HEK293 (cell line): ENCODE results near the gene SIDT2.

Experiments
- ZNF830 ChIP-seq: fragments of 450-650 bp; IDR thresholded peaks from 2 replicates; pipeline ENCODE4 v1.5.0; 2018; ENCODE audit warnings: missing biosample characterization, missing genetic modification characterization, low read depth, mild to moderate bottlenecking, moderate library complexity
- TF ChIP-seq, protein P1 (sequence below): fragments of 450-650 bp; formaldehyde crosslinking; conservative IDR thresholded peaks from 2 replicates; pipeline ENCODE4 v1.5.1; 2016; ENCODE audit warnings: low read depth, missing biosample characterization, missing genetic modification characterization

DNA sequence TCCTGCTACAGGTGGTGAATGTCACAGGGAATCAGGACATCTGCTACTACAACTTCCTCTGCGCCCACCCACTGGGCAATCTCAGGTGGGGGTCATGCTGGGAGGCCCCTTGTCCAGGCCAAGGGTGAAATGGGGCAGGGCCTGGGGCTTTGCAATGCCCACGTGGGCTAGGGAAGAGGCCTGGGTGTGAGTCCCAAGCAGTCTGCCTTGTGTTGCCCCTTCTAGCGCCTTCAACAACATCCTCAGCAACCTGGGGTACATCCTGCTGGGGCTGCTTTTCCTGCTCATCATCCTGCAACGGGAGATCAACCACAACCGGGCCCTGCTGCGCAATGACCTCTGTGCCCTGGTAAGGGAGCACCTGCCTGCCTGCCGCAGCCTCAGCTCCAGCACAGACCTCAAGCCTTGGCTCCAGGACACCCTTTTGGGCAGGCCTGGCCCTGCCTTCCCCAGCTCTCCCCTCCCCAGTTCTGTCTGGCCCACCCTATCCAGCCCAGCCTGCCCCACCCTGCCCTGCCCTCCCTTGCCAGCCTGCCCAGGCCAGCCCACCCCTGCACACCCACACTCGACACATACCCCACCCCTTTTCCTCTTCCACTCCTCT is 11.5 kb downstream of the SIDT2 start:
- TF ChIP-seq, protein P1, sequence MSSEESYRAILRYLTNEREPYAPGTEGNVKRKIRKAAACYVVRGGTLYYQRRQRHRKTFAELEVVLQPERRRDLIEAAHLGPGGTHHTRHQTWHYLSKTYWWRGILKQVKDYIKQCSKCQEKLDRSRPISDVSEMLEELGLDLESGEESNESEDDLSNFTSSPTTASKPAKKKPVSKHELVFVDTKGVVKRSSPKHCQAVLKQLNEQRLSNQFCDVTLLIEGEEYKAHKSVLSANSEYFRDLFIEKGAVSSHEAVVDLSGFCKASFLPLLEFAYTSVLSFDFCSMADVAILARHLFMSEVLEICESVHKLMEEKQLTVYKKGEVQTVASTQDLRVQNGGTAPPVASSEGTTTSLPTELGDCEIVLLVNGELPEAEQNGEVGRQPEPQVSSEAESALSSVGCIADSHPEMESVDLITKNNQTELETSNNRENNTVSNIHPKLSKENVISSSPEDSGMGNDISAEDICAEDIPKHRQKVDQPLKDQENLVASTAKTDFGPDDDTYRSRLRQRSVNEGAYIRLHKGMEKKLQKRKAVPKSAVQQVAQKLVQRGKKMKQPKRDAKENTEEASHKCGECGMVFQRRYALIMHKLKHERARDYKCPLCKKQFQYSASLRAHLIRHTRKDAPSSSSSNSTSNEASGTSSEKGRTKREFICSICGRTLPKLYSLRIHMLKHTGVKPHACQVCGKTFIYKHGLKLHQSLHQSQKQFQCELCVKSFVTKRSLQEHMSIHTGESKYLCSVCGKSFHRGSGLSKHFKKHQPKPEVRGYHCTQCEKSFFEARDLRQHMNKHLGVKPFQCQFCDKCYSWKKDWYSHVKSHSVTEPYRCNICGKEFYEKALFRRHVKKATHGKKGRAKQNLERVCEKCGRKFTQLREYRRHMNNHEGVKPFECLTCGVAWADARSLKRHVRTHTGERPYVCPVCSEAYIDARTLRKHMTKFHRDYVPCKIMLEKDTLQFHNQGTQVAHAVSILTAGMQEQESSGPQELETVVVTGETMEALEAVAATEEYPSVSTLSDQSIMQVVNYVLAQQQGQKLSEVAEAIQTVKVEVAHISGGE (tag by site-specific recombination), result no peak
- no peak for TF ChIP-seq ZNF830
